ENCODE measurements around the gene CACNA1C. TPM values are rescaled to one million over a fixed set of nuclear protein-coding genes. Genes with fewer than 3 reads are reported as not detected.

The CACNA1C gene
- total RNA-seq, 1 experiment from 2014 or later: 3.7 TPM

- Histone ChIP-seq H3K27ac (ENCODE audit: low read depth, low read length, poor library complexity, severe bottlenecking) (no peak overlapping the region), H3K9me3 (ENCODE audit: low read depth, low read length, poor library complexity, severe bottlenecking) (no peaks in the 10 kb centered on the region), H3K27me3 (replicated peaks; ENCODE audit: insufficient read depth, low read depth, low read length, poor library complexity) (peaks cover 11% of the 10 kb centered on the region), H3K36me3 (ENCODE audit: insufficient read depth, low read length, poor library complexity, severe bottlenecking) (no peaks in the 10 kb centered on the region), H3K4me1 (ENCODE audit: insufficient read depth, low read length, poor library complexity, severe bottlenecking) (no peaks in the 10 kb centered on the region), H3K4me3 (ENCODE audit: low read depth, low read length, poor library complexity, severe bottlenecking) (no peak overlapping the region)
- BruUV-seq (replicated peaks): no TSS peak
- DNase-seq (ENCODE audit: low spot score): no peak
- intact Hi-C loops (cut with micrococcal nuclease; ENCODE audit: unreplicated experiment): no loop called here
- TF ChIP-seq EZH2 (IDR thresholded peaks at IDR 0.05; ENCODE audit: borderline replicate concordance, low read depth, low read length, poor library complexity, severe bottlenecking) (no peak), CTCF (conservative IDR thresholded peaks at IDR 0.05; ENCODE audit: low read depth, low read length) (no peak)
- ChIA-PET POLR2A (ENCODE audit: low non-redundant PET) (no interaction called here), CTCF (no interaction called here)
These were observed 637.7 kb downstream of the CACNA1C start for GRCh38 chr12:2690348-2691005.

DNA sequence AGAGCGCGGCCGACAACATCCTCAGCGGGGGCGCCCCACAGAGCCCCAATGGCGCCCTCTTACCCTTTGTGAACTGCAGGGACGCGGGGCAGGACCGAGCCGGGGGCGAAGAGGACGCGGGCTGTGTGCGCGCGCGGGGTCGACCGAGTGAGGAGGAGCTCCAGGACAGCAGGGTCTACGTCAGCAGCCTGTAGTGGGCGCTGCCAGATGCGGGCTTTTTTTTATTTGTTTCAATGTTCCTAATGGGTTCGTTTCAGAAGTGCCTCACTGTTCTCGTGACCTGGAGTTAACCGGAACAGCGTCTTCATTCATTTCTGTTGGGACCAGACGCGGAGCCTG is 638.2 kb downstream of the CACNA1C start:
- Histone ChIP-seq H3K9me3 (ENCODE audit: low read depth, low read length, poor library complexity, severe bottlenecking) (no peaks in the 10 kb centered on the region), H3K27ac (ENCODE audit: low read depth, low read length, poor library complexity, severe bottlenecking) (no peak overlapping the region), H3K4me1 (ENCODE audit: insufficient read depth, low read length, poor library complexity, severe bottlenecking) (no peaks in the 10 kb centered on the region), H3K27me3 (replicated peaks; ENCODE audit: insufficient read depth, low read depth, low read length, poor library complexity) (peaks cover 11% of the 10 kb centered on the region), H3K36me3 (ENCODE audit: insufficient read depth, low read length, poor library complexity, severe bottlenecking) (no peaks in the 10 kb centered on the region), H3K4me3 (ENCODE audit: low read depth, low read length, poor library complexity, severe bottlenecking) (no peak overlapping the region)
- DNase-seq (ENCODE audit: low spot score): no peak
- TF ChIP-seq EZH2 (IDR thresholded peaks at IDR 0.05; ENCODE audit: borderline replicate concordance, low read depth, low read length, poor library complexity, severe bottlenecking) (no peak), CTCF (conservative IDR thresholded peaks at IDR 0.05; ENCODE audit: low read depth, low read length) (no peak)
- ChIA-PET POLR2A (ENCODE audit: low non-redundant PET) (no interaction called here), CTCF (no interaction called here)
- intact Hi-C loops (cut with micrococcal nuclease; ENCODE audit: unreplicated experiment): no loop called here
- BruUV-seq (replicated peaks): no TSS peak

- TF ChIP-seq CTCF (conservative IDR thresholded peaks at IDR 0.05; ENCODE audit: low read depth, low read length): no peak
- TF ChIP-seq EZH2 (IDR thresholded peaks at IDR 0.05; ENCODE audit: borderline replicate concordance, low read depth, low read length, poor library complexity, severe bottlenecking): no peak
- POLR2A ChIA-PET (ENCODE audit: low non-redundant PET): no interaction called here
- no peaks in the 10 kb centered on the region for H3K4me1 ChIP-seq (ENCODE audit: insufficient read depth, low read length, poor library complexity, severe bottlenecking)
- no peak overlapping the region for H3K27ac ChIP-seq (ENCODE audit: low read depth, low read length, poor library complexity, severe bottlenecking)
- no peaks in the 10 kb centered on the region for H3K9me3 ChIP-seq (ENCODE audit: low read depth, low read length, poor library complexity, severe bottlenecking)
- no peaks in the 10 kb centered on the region for H3K36me3 ChIP-seq (ENCODE audit: insufficient read depth, low read length, poor library complexity, severe bottlenecking)
- BruUV-seq (replicated peaks): no TSS peak
- no peak for DNase-seq (ENCODE audit: low spot score)
- intact Hi-C loops (cut with micrococcal nuclease; ENCODE audit: unreplicated experiment): no loop called here
- CTCF ChIA-PET: no interaction called here
- peaks cover 14% of the 10 kb centered on the region for H3K27me3 ChIP-seq (replicated peaks; ENCODE audit: insufficient read depth, low read depth, low read length, poor library complexity)
- H3K4me3 ChIP-seq (ENCODE audit: low read depth, low read length, poor library complexity, severe bottlenecking): no peak overlapping the region
These were observed 638.7 kb downstream of the CACNA1C start for GRCh38 chr12:2691345-2692071.

Measured in A673 (cell line).